ENCODE measurements around the gene MAMDC4. TPM values are rescaled to one million over a fixed set of nuclear protein-coding genes. Genes with fewer than 3 reads are reported as not detected.
A peak's percentile ranks its signal among the peaks of the same experiment; 100 is the strongest.

Gene MAMDC4
- total RNA-seq, 2 experiments from 2014 or later: 16.6 to 18.0 TPM

GRCh38 chr9:136845465-136846260, 6.5 kb upstream of the MAMDC4 start:
- POLR2A ChIA-PET: interaction anchor here (0.7 to 3.0 kb wide), 2 partner anchors 14 to 37 kb away, joined by 3 to 29 read pairs; no protein-coding TSS in a partner anchor
- Mint-ChIP-seq H3K4me3 (no peak overlapping the region), H3K36me3 (peaks cover 1% of the 10 kb centered on the region), H3K27me3 (peaks cover 10% of the 10 kb centered on the region), H3K9me3 (no peaks in the 10 kb centered on the region), H3K27ac (peak overlapping the region; percentile 25), H3K4me1 (peaks cover 9% of the 10 kb centered on the region)
- ATAC-seq (ENCODE audit: low read depth) (no peak), DNase-seq (no peak)

GRCh38 chr9:136846376-136847087, 5.6 kb upstream of the MAMDC4 start:
- Mint-ChIP-seq H3K4me1 (peaks cover 9% of the 10 kb centered on the region), H3K9me3 (no peaks in the 10 kb centered on the region), H3K36me3 (peaks cover 1% of the 10 kb centered on the region), H3K4me3 (no peak overlapping the region), H3K27ac (peak overlapping the region; percentile 56), H3K27me3 (peaks cover 10% of the 10 kb centered on the region)
- DNase-seq: no peak
- POLR2A ChIA-PET: interaction anchor here (1.2 to 3.0 kb wide), 5 partner anchors 36 to 98 kb away, joined by 5 to 29 read pairs (median 12); partner anchors contain the start of genes FBXW5, RABL6 and TRAF2
- ATAC-seq (ENCODE audit: low read depth): no peak

- Mint-ChIP-seq H3K27ac (peak overlapping the region; percentile 85), H3K9me3 (no peaks in the 10 kb centered on the region), H3K4me3 (peak overlapping the region; percentile 96), H3K27me3 (peaks cover 10% of the 10 kb centered on the region), H3K4me1 (peaks cover 7% of the 10 kb centered on the region), H3K36me3 (peaks cover 1% of the 10 kb centered on the region)
- no peak for ATAC-seq (ENCODE audit: low read depth)
- POLR2A ChIA-PET: interaction anchor here (0.6 to 3.0 kb wide), 8 partner anchors 35 to 410 kb away, joined by 3 to 29 read pairs (median 8); partner anchors contain the start of genes FBXW5, RABL6 and TRAF2
- DNase-seq: peak; percentile 55
Measured at GRCh38 chr9:136847088-136847825, 4.9 kb upstream of the MAMDC4 start.

DNA sequence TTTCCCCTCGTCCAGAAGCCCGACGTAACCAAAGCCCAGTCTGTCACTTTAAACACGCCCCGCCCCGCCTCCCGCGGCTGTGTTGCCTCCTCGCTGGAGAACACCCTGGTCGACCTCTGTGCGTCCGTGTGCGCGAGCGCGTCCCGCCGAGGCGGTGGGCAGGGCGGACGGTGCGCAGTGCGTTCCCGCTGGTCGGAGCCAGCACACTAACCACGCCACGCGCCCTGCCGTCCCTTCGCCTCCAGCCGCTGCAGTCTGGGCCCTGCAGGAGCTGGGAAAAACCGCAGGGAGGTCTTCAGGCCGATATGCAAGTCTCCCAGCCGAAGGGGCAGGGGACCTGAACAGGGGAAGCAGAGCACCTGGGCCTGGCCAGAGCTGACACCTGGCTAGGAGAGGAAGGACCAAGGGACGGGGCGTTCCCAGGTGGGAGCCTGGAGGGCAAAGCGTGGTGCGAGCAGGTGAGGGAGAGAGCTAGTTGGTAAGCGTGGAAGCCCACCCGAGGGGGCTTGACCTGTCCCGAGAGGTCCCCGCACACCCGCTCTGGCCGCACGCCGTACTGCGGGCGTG, 4.2 kb upstream of the MAMDC4 start:
- Mint-ChIP-seq H3K27me3 (peaks cover 10% of the 10 kb centered on the region), H3K9me3 (no peaks in the 10 kb centered on the region), H3K4me1 (peaks cover 5% of the 10 kb centered on the region), H3K4me3 (peak overlapping the region; percentile 96), H3K27ac (peak overlapping the region; percentile 85), H3K36me3 (peaks cover 1% of the 10 kb centered on the region)
- ATAC-seq (ENCODE audit: low read depth) (peak; percentile 22), DNase-seq (peak; percentile 86)
- POLR2A ChIA-PET: interaction anchor here (0.6 to 3.0 kb wide), 11 partner anchors 17 to 409 kb away, joined by 3 to 29 read pairs (median 6); partner anchors contain the start of genes FBXW5, RABL6, SAPCD2 and TRAF2

GRCh38 chr9:136848393-136849037, 3.6 kb upstream of the MAMDC4 start:
- ATAC-seq (ENCODE audit: low read depth): peak; percentile 4
- Mint-ChIP-seq H3K4me1 (peaks cover 5% of the 10 kb centered on the region), H3K36me3 (peaks cover 1% of the 10 kb centered on the region), H3K4me3 (peak overlapping the region; percentile 96), H3K9me3 (no peaks in the 10 kb centered on the region), H3K27ac (peak overlapping the region; percentile 89), H3K27me3 (peaks cover 10% of the 10 kb centered on the region)
- POLR2A ChIA-PET: interaction anchor here (0.5 to 3.0 kb wide), 10 partner anchors 16 to 222 kb away, joined by 3 to 29 read pairs (median 6); partner anchors contain the start of genes FBXW5, RABL6, SAPCD2 and TRAF2
- peak; percentile 67 for DNase-seq

DNA sequence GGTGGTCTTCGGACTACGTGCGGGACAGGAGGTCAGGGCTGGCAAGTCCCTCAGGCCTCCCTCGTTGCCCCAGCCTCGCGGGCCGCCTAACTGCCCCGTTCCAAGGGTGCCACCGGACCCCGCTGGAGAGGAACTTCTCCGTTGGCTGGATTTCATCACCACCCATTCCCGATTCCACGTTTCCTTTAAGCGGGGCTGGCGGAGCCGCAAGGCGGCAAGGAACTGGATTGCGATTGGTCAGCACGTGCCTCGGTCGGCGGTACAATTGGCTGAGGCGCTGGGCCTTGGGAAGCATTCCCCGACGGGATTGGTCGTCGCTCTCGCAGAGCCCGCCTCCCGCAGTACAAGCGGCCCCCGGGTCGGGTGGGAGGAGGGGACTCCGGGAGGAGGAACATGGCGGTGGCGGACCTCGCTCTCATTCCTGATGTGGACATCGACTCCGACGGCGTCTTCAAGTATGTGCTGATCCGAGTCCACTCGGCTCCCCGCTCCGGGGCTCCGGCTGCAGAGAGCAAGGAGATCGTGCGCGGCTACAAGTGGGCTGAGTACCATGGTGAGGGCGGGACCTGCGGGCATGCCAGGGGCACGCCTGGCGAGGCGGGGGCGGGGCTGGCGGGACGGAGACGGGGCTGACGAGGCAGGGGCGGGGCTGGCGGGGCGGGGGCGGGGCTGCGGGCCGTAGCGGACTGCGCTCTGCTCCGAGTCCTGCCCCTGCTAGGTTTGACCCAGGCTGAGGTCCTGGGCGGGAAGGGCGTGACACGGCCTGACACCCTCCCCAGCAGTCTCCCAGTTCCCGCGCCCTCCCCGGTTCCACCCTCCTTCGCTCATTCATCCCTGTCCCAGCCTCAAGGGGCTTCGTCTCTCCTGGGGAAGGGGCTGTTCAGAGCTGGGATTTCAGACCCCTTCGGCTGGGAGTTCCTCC, 2.8 kb upstream of the MAMDC4 start, which contains the start of gene PHPT1:
TSS of gene PHPT1 (plus strand) at position 372 of the 922 bp plus-strand sequence. CDS start at position 394, 22 bp downstream.
- DNase-seq (peak; percentile 97), ATAC-seq (ENCODE audit: low read depth) (peak; percentile 89)
- H3K4me1 Mint-ChIP-seq: peaks cover 5% of the 10 kb centered on the region
- POLR2A ChIA-PET: interaction anchor here (0.5 to 3.0 kb wide), 7 partner anchors 15 to 43 kb away, joined by 3 to 29 read pairs (median 6); partner anchors contain the start of genes RABL6 and TRAF2
- no peaks in the 10 kb centered on the region for H3K9me3 Mint-ChIP-seq
- peaks cover 1% of the 10 kb centered on the region for H3K36me3 Mint-ChIP-seq
- peaks cover 10% of the 10 kb centered on the region for H3K27me3 Mint-ChIP-seq
- peak within 1 kb of the TSS; percentile 92 for H3K27ac Mint-ChIP-seq
- H3K4me3 Mint-ChIP-seq: peak within 1 kb of the TSS; percentile 96

DNA sequence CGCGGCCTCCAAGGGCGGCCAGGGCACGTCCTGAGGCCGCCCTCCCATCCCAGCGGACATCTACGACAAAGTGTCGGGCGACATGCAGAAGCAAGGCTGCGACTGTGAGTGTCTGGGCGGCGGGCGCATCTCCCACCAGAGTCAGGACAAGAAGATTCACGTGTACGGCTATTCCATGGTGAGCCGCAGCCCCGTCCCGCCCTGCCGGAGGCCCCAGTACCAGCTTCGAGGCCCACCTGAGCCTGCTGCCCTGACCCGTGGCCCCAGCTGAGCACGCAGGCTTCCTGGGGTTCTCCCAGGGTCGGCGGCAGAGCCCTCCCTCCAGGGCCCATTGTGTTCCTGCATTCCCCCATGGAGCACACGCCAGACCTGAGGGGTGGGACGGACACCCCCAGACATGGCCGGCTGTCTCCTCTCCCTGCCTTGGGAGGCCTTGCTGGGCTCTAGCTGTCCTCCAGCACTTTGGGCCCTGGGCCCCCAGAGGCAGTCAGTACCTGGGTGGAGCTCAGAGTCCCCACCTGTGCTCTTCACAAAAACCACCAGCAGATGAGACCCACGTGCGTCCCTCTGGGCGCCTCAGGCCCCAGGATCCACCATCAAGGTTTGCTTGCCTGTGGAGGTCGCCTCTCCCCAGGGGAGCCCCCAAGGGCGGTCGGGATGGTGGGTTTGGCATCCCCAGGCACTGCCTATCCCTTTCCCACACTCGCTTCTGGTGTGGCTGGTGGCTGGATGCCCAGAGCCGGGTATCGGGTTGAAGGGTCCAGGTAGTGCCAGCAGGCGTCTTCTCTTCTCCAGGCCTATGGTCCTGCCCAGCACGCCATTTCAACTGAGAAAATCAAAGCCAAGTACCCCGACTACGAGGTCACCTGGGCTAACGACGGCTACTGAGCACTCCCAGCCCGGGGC, 1.9 kb upstream of the MAMDC4 start:
- POLR2A ChIA-PET: interaction anchor here (1.2 kb wide), 1 partner anchor 36 kb away, joined by 5 read pairs; the partner anchor contains the start of gene TRAF2
- Mint-ChIP-seq H3K36me3 (peaks cover 1% of the 10 kb centered on the region), H3K4me1 (peaks cover 5% of the 10 kb centered on the region), H3K27me3 (peaks cover 8% of the 10 kb centered on the region), H3K27ac (peak overlapping the region; percentile 73), H3K9me3 (no peaks in the 10 kb centered on the region), H3K4me3 (peak overlapping the region; percentile 96)
- ATAC-seq (ENCODE audit: low read depth) (no peak), DNase-seq (no peak)

GRCh38 chr9:136850866-136851775, 1.0 kb upstream of the MAMDC4 start:
- no peak overlapping the region for H3K4me3 Mint-ChIP-seq
- DNase-seq: no peak
- H3K27ac Mint-ChIP-seq: no peak overlapping the region
- H3K9me3 Mint-ChIP-seq: no peaks in the 10 kb centered on the region
- peaks cover 5% of the 10 kb centered on the region for H3K4me1 Mint-ChIP-seq
- no peak for ATAC-seq (ENCODE audit: low read depth)
- H3K27me3 Mint-ChIP-seq: peaks cover 7% of the 10 kb centered on the region
- POLR2A ChIA-PET: interaction anchor here (1.2 kb wide), 1 partner anchor 35 kb away, joined by 5 read pairs; the partner anchor contains the start of gene TRAF2
- peaks cover 1% of the 10 kb centered on the region for H3K36me3 Mint-ChIP-seq

DNA sequence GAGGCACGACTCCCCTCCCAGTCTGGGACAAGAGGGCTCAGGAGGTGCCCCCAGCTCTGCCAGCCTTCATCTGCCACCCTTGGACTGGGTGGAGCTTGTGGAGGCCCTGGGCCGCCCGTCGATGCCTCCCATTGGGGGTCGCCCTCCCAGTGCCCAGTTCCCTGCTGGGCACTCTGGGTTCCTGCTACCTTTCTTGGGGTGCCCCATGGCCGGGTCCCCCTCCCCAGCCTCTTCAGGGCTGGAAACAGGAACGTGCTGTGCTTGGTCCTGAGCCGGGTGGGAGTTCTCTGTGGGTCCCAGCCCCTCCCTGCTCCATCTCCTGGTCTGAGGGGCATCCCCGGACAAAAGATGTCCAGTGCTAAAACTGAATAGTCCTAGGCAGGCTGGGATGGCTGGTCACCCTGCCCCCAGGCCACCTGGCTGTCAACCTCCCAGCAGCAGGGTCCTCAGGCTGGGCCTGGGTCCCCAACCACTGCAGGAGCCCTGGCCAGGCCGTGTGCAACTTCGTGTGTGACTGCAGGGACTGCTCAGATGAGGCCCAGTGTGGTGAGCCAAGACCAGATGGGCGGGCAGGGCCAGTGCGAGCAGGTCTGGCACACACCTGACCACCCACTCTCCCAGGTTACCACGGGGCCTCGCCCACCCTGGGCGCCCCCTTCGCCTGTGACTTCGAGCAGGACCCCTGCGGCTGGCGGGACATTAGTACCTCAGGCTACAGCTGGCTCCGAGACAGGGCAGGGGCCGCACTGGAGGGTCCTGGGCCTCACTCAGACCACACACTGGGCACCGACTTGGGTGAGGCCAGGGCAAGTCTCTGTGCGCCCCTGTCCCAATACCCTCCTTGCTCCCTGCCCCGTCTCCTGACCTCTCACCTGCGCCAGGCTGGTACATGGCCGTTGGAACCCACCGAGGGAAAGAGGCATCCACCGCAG, 784 bp downstream of the MAMDC4 start:
- DNase-seq (no peak), ATAC-seq (ENCODE audit: low read depth) (no peak)
- peaks cover 1% of the 10 kb centered on the region for H3K36me3 Mint-ChIP-seq
- no peak overlapping the region for H3K27ac Mint-ChIP-seq
- POLR2A ChIA-PET: interaction anchor here (1.1 to 1.3 kb wide), 2 partner anchors 9 to 29 kb away, joined by 3 read pairs; no protein-coding TSS in a partner anchor
- peaks cover 1% of the 10 kb centered on the region for H3K4me1 Mint-ChIP-seq
- H3K4me3 Mint-ChIP-seq: no peak overlapping the region
- H3K9me3 Mint-ChIP-seq: no peaks in the 10 kb centered on the region
- H3K27me3 Mint-ChIP-seq: no peaks in the 10 kb centered on the region

Measured in activated naive CD8-positive, alpha-beta T cell treated with anti-CD3 and anti-CD28 coated beads, Interleukin-2, amount 10 ng/mL, durations not matched to agents 7 days and 5 days (primary cell).